GM18508 (cell line): ENCODE data around the gene ENOX1.

Source experiments
- ATAC-seq: cut with Tn5 transposase; IDR thresholded peaks from one replicate; pipeline ENCODE4 v1.9.1; 2021; ENCODE audit warnings: moderate number of reproducible peaks; ENCODE audit not compliant: insufficient read depth, unreplicated experiment

Gene ENOX1

GRCh38 chr13:43303033-43303729, 483.6 kb downstream of the ENOX1 start:
- ATAC-seq, result no peak

DNA sequence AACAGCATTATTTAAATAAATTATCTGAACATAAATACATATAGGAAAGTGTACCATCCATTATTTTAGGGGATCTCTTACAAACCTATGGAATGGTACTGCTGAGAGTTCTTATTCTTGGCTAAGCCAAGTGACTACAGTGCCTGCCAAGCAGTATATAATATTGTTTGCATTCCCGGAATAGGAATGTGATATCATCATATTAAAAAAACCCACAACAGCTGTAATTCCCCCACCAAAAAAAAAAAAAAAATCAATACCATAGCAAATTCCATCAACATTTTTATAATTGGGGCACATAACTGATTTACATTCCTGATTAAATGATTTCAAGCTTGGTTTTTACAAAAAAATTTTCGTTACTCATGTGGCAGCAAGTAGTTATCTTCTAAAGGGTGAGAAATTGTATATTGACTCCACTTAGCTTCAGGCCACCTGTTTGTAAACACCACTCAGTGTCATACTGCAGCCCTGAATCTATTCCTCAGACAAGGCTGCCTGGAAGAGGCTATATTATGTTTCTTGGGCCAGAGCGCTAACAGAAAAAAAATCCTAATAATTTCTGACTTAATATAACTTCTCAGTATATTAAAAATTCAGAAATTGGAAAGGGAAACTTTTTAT, 485.3 kb downstream of the ENOX1 start:
- no peak for ATAC-seq

DNA sequence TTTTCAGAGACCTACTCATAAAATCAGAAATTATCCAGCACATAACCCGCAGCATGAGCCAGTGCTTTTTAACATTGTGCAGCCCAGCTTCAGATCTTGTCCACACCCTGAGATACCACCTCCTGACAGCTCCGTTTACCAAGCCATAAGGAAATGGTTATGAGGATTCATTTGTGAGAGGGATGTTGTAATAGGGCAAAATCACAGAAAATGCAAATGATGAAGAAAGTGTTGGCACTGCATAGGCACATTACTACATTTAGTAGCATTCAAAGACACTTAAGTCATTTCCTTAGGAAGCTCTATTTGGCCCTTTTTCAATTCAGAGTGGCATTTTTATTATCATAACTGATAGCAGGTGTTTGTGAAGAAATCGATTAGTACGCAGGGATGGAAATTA, 485.9 kb downstream of the ENOX1 start:
- no peak for ATAC-seq

- ATAC-seq, result no peak
These were observed 487.4 kb downstream of the ENOX1 start for GRCh38 chr13:43299374-43299773.

DNA sequence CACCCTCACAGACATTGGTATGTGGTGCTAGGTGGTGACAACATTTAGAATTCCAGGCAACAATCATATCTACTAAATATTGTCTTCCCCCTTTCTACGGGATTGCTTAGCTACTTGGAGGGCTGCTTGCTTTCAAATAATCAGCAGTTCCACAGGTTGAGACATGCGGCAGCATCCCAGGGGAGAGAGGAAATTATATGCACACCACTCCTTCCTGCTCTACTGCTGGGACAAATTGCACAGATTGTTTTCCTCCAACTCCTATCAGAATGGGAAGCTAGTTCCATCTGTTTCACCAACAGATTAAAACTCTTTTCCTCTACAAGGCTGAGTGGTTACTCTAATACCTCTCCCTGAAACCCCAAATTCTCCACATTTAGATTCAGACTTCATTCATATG, 488.0 kb downstream of the ENOX1 start:
- no peak for ATAC-seq

GRCh38 chr13:43297967-43298678, 488.6 kb downstream of the ENOX1 start:
- no peak for ATAC-seq

- ATAC-seq, result no peak
These were observed 490.8 kb downstream of the ENOX1 start for GRCh38 chr13:43295825-43296564.

- ATAC-seq, result no peak
These were observed 491.5 kb downstream of the ENOX1 start for GRCh38 chr13:43295321-43295720.

- no peak for ATAC-seq
These were observed 492.4 kb downstream of the ENOX1 start for GRCh38 chr13:43294412-43294811.

DNA sequence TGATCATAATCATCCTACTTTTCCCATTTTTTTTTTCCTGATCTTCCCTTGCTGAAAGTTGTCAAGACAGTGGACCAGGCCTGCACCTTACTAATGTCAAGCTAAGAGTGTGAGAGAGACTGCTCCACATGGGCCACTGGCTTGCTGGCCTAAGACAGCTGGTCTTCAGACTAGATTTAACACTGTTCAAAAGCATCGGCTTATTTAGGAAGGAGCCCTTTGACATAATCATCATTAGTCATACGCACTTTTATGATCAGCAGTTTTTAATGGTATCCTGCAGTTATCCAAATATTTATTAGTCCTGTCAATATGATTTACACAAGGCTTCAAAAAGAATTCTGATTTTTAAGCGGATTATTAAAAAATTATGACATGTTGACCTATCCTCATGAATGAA, 492.8 kb downstream of the ENOX1 start:
- no peak for ATAC-seq

GRCh38 chr13:43293561-43293960, 493.2 kb downstream of the ENOX1 start:
- no peak for ATAC-seq

DNA sequence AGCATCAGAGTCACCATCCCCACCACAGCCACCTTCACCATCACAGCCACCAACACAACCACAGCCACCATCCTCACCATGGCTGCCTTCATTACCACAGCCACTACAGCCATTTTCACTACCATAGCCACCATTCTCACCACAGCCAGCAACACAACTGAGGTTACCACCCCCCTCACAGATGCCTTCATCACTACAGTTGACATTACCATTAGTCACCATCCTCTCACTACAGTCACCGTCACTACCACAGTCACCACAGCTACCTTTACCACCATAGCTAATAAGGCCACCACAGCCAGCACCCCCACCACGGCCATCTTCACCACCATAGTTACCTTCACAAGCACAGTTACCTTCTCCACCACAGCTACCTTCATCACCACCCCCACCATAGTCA, 493.8 kb downstream of the ENOX1 start:
- ATAC-seq, result no peak

DNA sequence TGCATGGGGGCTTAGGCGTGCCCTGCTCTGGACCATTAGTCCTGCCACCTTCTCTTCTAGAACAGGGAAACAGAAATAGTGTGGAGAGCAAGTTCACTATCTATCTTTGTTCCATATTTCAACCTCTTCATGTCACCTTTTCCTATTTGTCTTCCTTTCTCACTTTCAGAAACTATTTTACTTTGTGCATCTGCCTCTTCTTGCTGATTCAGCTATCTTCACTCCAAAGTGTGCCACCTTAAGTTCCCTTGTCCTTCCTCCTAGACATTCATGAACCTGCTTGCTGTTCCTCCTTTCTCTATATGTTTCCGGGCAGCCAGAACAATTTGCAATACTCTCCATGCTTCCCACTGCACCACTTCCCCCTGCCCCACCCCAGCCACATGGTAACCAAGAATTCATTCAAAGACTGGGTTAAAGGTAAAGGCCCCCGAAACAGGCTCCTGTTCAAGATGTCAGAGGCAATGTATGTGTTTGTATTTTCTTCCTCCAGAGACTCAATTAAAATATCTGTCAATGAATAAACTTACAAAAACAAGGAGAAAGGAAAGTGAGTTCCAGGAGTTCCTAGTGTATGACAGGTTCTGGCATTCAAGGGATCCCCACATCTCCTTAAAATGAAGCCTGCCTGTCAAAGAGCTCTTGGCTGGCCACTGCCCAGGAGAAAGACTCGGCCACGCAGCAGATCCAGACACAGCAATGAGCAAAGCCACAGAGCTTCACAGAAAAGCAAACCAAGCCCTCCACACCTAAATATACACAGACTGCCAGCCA, 495.3 kb downstream of the ENOX1 start:
- no peak for ATAC-seq

DNA sequence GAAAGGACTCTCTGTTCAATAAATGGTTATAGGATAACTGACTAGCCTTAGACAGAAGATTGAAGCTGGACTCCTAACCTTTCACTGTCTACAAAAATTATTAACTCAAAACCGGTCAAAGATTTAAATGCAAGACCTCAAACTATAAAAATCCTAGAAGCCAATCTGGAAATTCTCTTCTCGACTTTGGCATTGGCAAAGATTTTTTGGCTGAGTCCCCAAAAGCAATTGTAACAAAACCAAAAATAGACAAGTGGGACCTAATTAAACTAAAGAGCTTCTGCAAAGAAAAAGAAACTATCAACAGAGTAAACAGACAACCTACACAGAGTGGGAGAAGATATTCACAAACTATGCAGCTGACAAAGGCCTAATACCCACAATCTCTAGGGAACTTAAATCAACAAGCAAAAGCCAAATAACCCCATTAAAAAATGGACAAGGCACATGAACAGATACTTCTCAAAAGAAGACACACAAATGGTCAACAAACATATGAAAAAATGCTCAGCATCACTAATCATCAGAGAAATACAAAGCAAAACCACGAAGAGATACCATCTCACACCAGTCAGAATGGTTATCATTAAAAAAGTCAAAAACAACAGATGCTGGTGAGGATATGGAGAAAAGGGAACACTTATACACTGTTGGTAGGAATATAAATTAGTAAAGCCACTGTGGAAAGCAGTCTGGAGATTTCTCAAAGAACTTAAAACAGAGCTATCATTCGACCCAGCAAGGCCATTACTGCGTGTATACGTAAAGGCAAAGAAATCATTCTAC, 497.1 kb downstream of the ENOX1 start:
- ATAC-seq, result no peak

DNA sequence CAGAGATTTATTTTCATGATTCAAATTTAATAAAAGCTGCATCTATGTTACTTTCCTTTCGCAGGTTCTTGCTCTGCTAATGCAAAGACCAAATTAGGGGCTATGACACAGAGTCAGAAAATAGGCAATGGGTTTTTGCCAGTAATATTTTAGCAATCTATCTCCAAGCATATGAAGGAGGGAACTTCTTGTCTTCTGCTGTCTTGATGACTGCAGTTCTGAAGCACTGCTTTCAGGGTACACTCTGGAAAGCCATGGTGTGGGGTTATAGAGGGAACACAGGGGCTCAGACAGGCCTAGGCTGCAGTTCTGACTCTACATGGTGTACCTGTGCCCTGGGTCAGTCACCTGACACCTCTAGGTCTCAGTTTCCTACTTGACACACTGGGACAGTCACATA, 500.0 kb downstream of the ENOX1 start:
- no peak for ATAC-seq

- no peak for ATAC-seq
These were observed 500.7 kb downstream of the ENOX1 start for GRCh38 chr13:43285933-43286597.

DNA sequence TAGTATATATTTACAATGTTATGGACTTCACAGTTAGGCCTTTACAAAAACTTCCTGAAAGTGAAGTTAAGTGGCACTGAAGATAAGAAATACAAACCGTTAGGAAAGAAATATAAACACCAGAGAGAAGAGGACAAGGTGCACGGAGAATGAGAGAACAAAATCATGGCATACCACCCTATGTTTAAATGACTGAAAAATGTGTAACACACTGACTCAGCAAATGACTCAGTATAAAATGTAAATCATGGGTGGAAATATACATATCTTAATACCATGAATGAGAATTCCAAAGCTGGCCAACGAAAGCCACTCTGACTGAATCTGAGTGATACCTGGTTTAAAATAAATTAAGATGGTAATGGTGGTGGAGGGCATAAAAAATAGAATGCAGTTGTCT, 502.6 kb downstream of the ENOX1 start:
- no peak for ATAC-seq

GRCh38 chr13:43279696-43280095, 507.1 kb downstream of the ENOX1 start:
- no peak for ATAC-seq

DNA sequence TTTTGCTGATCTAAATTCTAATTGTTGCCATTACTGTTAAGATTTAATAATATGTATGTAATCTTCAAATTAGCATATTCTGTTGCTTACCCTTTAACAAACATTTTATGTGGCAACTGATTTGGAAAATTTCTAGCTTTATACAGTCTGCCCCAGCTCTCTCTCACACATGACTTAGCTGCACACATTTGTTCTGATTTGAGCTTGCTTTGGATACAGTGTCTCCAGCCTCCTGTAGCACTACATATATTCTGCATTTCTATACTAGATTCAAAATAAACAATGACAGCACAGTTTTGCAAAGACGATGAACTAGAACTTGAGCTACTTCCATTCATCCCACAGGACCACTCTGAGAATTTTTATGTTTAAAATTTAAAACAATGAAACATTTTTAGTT, 508.6 kb downstream of the ENOX1 start:
- no peak for ATAC-seq
